ENCODE results near the gene ARHGAP12.
A peak's percentile ranks its signal among the peaks of the same experiment; 100 is the strongest.

The ARHGAP12 gene

DNA sequence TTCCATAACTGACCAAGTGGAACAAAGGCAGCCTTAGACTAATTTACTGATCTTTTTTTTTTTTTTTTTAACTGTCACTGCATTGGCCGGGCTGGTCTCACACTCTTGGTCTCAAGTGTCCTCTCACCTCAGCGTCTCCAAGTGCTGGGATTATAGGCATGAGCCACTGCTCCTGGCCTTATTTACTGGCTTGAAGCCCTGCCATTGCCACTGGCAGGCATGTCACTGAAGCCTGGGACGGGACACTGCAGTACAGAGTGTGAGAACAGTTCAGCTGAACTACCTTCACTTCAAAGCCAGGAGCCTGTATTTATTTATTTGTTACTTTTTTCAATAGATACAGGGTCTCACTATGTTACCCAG, 15.4 kb upstream of the ARHGAP12 start:
- Histone ChIP-seq H3K4me2 (ENCODE audit: low read length) (no peak overlapping the region), H2BK5ac (ENCODE audit: low read length) (no peak overlapping the region), H3K4me3 (ENCODE audit: low read length) (no peak overlapping the region), H3K36me3 (ENCODE audit: control insufficient read depth, insufficient read depth, low read length) (no peaks in the 10 kb centered on the region), H2BK120ac (ENCODE audit: low read depth, low read length) (no peak overlapping the region), H3K56ac (ENCODE audit: low read length) (no peak overlapping the region), H3K27me3 (ENCODE audit: insufficient read depth, low read length, poor library complexity) (no peaks in the 10 kb centered on the region), H3K27ac (ENCODE audit: low read depth, low read length) (no peak overlapping the region), H3K79me1 (ENCODE audit: low read length) (no peaks in the 10 kb centered on the region), H3K18ac (ENCODE audit: low read length) (no peak overlapping the region), H3K4ac (ENCODE audit: low read depth, low read length) (peak overlapping the region; percentile 37), H4K5ac (ENCODE audit: low read length) (no peak overlapping the region), H4K8ac (ENCODE audit: low read depth, low read length) (no peak overlapping the region), H3K4me1 (ENCODE audit: control insufficient read depth, low read depth, low read length) (no peaks in the 10 kb centered on the region), H2AK5ac (ENCODE audit: low read length) (no peak overlapping the region), H3K9ac (ENCODE audit: low read length) (no peak overlapping the region), H2BK15ac (replicated peaks; ENCODE audit: low read depth) (no peak overlapping the region), H3K79me2 (ENCODE audit: control insufficient read depth, insufficient read depth, low read length) (no peaks in the 10 kb centered on the region), H3K23ac (ENCODE audit: low read length) (no peak overlapping the region)
- WGBS (ENCODE audit: extremely low coverage, insufficient coverage, low lambda C conversion rate): no CpG with 5 or more reads among the region's 3 CpGs
- DNase-seq: no peak

DNA sequence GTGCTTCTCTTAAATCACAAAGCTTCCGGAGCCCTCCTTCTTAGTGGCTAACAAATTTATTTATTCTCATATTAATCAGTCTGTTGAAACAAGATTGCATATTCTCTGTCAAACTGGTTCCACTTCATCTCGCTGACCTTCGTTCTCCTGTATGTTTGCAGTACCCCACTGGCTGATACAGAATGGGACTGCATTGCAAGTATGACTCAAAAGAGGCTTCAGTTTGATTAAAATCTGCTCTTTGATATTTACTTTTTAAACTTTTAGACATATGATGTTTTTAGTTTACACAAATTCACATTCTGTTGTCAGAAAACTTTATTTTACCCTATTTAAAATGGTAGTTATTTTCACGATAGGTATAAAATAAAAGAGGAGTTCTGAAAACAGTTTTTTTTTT, 14.3 kb upstream of the ARHGAP12 start:
- DNase-seq: no peak
- H3K18ac ChIP-seq (ENCODE audit: low read length): no peak overlapping the region
- no CpG with 5 or more reads among the region's 4 CpGs for WGBS (ENCODE audit: extremely low coverage, insufficient coverage, low lambda C conversion rate)

DNA sequence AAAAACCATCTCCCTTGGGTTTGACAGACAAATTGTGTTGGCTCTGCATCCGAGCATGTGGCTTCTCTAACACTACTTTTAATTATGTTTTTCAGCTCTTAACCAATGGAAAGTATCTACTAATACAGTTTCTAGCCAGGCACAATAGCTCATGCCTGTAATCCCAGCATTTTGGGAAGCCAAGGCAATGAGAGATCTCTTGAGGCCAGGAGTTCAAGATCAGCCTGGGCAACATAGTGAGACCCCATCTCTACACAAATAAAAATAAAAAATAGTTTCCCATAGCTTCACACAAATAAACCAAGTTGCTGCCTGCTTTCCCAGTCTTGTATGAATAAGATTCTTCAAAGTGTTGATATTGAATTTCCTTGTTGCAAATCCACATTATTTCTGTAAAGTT, 13.8 kb upstream of the ARHGAP12 start:
- Histone ChIP-seq H3K36me3 (ENCODE audit: control insufficient read depth, insufficient read depth, low read length) (no peaks in the 10 kb centered on the region), H2BK120ac (ENCODE audit: low read depth, low read length) (no peak overlapping the region), H3K4me3 (ENCODE audit: low read length) (no peak overlapping the region), H3K4ac (ENCODE audit: low read depth, low read length) (no peak overlapping the region), H2AK5ac (ENCODE audit: low read length) (no peak overlapping the region), H3K56ac (ENCODE audit: low read length) (no peak overlapping the region), H2BK15ac (replicated peaks; ENCODE audit: low read depth) (no peak overlapping the region), H3K23ac (ENCODE audit: low read length) (no peak overlapping the region), H3K4me2 (ENCODE audit: low read length) (no peak overlapping the region), H3K9ac (ENCODE audit: low read length) (no peak overlapping the region), H3K27me3 (ENCODE audit: insufficient read depth, low read length, poor library complexity) (no peaks in the 10 kb centered on the region), H3K79me1 (ENCODE audit: low read length) (no peaks in the 10 kb centered on the region), H3K4me1 (ENCODE audit: control insufficient read depth, low read depth, low read length) (no peaks in the 10 kb centered on the region), H2BK5ac (ENCODE audit: low read length) (no peak overlapping the region), H3K18ac (ENCODE audit: low read length) (no peak overlapping the region), H4K5ac (ENCODE audit: low read length) (no peak overlapping the region), H4K8ac (ENCODE audit: low read depth, low read length) (no peak overlapping the region), H3K27ac (ENCODE audit: low read depth, low read length) (no peak overlapping the region), H3K79me2 (ENCODE audit: control insufficient read depth, insufficient read depth, low read length) (no peaks in the 10 kb centered on the region)
- no CpG with 5 or more reads among the region's 1 CpG for WGBS (ENCODE audit: extremely low coverage, insufficient coverage, low lambda C conversion rate)
- no peak for DNase-seq

More for the DNA sequence above, 14.3 kb upstream of the ARHGAP12 start:
- Histone ChIP-seq H4K5ac (ENCODE audit: low read length) (no peak overlapping the region), H3K56ac (ENCODE audit: low read length) (no peak overlapping the region), H3K36me3 (ENCODE audit: control insufficient read depth, insufficient read depth, low read length) (no peaks in the 10 kb centered on the region), H3K79me2 (ENCODE audit: control insufficient read depth, insufficient read depth, low read length) (no peaks in the 10 kb centered on the region), H2BK15ac (replicated peaks; ENCODE audit: low read depth) (no peak overlapping the region), H2AK5ac (ENCODE audit: low read length) (no peak overlapping the region), H3K23ac (ENCODE audit: low read length) (no peak overlapping the region), H3K27ac (ENCODE audit: low read depth, low read length) (no peak overlapping the region), H4K8ac (ENCODE audit: low read depth, low read length) (no peak overlapping the region), H3K4me2 (ENCODE audit: low read length) (no peak overlapping the region), H3K9ac (ENCODE audit: low read length) (no peak overlapping the region), H3K4ac (ENCODE audit: low read depth, low read length) (no peak overlapping the region), H3K4me3 (ENCODE audit: low read length) (no peak overlapping the region), H3K4me1 (ENCODE audit: control insufficient read depth, low read depth, low read length) (no peaks in the 10 kb centered on the region), H2BK120ac (ENCODE audit: low read depth, low read length) (no peak overlapping the region), H2BK5ac (ENCODE audit: low read length) (no peak overlapping the region), H3K27me3 (ENCODE audit: insufficient read depth, low read length, poor library complexity) (no peaks in the 10 kb centered on the region), H3K79me1 (ENCODE audit: low read length) (no peaks in the 10 kb centered on the region)

DNA sequence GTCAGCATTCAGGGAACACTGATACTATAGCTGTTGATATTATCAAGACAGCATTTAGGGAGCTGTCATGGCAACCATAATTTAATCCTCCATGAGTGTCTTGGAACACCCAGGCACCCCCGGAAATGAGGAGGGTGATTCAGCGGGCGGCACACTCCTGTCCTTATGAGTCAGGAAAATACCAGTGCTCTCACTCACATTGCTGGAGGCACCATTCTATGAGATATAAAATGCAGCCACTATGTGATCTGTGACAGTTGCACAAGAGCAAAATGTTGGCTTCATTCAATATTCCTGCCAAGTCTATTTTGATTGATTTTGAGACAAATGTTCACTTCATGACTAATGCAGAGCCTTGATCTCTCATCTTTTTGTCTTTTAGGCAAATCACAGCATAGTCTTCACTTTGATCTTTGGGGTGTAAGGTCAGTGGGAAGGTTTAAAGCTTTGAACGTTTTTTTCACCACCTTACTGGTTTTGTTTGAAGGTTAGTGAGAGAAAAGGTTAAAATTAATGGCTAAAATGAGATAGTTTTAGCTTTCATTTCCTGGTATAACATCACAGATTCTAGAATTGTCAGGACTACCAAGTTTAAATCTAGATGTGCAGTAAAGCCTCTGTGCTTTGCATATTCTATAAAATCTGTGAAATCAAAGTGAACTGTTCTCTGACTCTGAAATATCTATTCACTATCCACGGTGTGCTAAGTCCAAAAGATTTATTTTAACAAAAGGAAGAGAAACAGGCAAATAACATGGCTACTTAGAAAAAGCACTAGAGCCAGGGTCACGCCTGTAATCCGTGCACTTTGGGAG, 12.4 kb upstream of the ARHGAP12 start:
- H2BK5ac ChIP-seq (ENCODE audit: low read length): no peak overlapping the region
- no peak overlapping the region for H3K18ac ChIP-seq (ENCODE audit: low read length)
- no peak overlapping the region for H4K5ac ChIP-seq (ENCODE audit: low read length)
- no CpG with 5 or more reads among the region's 7 CpGs for WGBS (ENCODE audit: extremely low coverage, insufficient coverage, low lambda C conversion rate)
- peak; percentile 73 for DNase-seq
- no peaks in the 10 kb centered on the region for H3K79me1 ChIP-seq (ENCODE audit: low read length)
- H3K56ac ChIP-seq (ENCODE audit: low read length): no peak overlapping the region
- H3K23ac ChIP-seq (ENCODE audit: low read length): no peak overlapping the region
- no peak overlapping the region for H3K27ac ChIP-seq (ENCODE audit: low read depth, low read length)
- no peaks in the 10 kb centered on the region for H3K4me1 ChIP-seq (ENCODE audit: control insufficient read depth, low read depth, low read length)
- no peaks in the 10 kb centered on the region for H3K79me2 ChIP-seq (ENCODE audit: control insufficient read depth, insufficient read depth, low read length)
- no peak overlapping the region for H3K4ac ChIP-seq (ENCODE audit: low read depth, low read length)
- no peak overlapping the region for H3K9ac ChIP-seq (ENCODE audit: low read length)
- H2BK120ac ChIP-seq (ENCODE audit: low read depth, low read length): no peak overlapping the region
- H3K4me2 ChIP-seq (ENCODE audit: low read length): no peak overlapping the region
- no peak overlapping the region for H2BK15ac ChIP-seq (replicated peaks; ENCODE audit: low read depth)
- no peaks in the 10 kb centered on the region for H3K36me3 ChIP-seq (ENCODE audit: control insufficient read depth, insufficient read depth, low read length)
- H4K8ac ChIP-seq (ENCODE audit: low read depth, low read length): no peak overlapping the region
- no peak overlapping the region for H3K4me3 ChIP-seq (ENCODE audit: low read length)
- H2AK5ac ChIP-seq (ENCODE audit: low read length): no peak overlapping the region
- no peaks in the 10 kb centered on the region for H3K27me3 ChIP-seq (ENCODE audit: insufficient read depth, low read length, poor library complexity)

DNA sequence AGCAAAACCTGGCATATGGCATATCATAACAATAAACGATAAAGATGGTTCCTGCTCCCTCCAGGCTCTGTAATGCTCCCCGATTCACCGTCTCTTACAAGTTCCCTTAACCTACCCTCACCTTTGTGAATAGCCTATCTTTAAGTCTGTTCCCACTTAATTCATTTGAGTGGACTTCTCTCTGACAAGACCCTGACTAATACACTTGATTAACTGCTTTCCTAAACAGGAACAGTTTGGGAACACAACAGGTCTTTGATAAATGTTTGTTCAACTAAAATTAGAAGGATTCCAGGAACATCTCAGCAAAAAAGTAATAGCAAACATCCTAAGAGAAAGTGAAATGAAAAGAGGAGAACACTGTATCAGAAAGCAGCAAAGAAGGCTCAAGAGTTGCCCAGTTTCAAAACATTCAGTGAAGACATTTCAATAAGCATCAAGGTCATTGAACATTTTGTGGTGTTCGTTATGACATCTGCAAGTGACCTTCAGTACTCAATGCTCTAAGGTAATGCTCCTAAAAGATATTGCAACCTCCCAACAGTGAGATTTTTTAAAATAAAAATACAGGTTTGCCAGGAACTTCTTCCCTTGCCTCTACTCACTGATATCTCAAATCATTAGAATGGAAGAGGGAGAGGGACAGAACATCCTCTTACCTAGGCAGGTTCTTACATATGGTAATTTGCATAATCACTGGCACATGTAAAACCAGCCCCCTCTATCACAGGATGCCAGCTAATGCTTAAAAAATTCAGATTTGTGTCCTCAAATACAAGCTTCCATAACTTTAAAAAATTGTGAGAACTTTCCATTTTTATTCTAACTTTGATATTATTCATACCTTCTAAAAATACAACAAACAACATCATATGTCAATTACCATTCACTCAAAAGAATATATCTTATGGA, 11.4 kb upstream of the ARHGAP12 start:
- no peaks in the 10 kb centered on the region for H3K79me2 ChIP-seq (ENCODE audit: control insufficient read depth, insufficient read depth, low read length)
- H2BK5ac ChIP-seq (ENCODE audit: low read length): no peak overlapping the region
- H3K56ac ChIP-seq (ENCODE audit: low read length): no peak overlapping the region
- H3K23ac ChIP-seq (ENCODE audit: low read length): no peak overlapping the region
- no peak overlapping the region for H4K8ac ChIP-seq (ENCODE audit: low read depth, low read length)
- H2AK5ac ChIP-seq (ENCODE audit: low read length): no peak overlapping the region
- no peak overlapping the region for H3K4me2 ChIP-seq (ENCODE audit: low read length)
- H3K9ac ChIP-seq (ENCODE audit: low read length): no peak overlapping the region
- H3K27me3 ChIP-seq (ENCODE audit: insufficient read depth, low read length, poor library complexity): no peaks in the 10 kb centered on the region
- no peaks in the 10 kb centered on the region for H3K4me1 ChIP-seq (ENCODE audit: control insufficient read depth, low read depth, low read length)
- no peak overlapping the region for H3K4me3 ChIP-seq (ENCODE audit: low read length)
- WGBS (ENCODE audit: extremely low coverage, insufficient coverage, low lambda C conversion rate): no CpG with 5 or more reads among the region's 4 CpGs
- H3K79me1 ChIP-seq (ENCODE audit: low read length): no peaks in the 10 kb centered on the region
- no peak overlapping the region for H2BK15ac ChIP-seq (replicated peaks; ENCODE audit: low read depth)
- DNase-seq: peak; percentile 27
- no peak overlapping the region for H4K5ac ChIP-seq (ENCODE audit: low read length)
- no peaks in the 10 kb centered on the region for H3K36me3 ChIP-seq (ENCODE audit: control insufficient read depth, insufficient read depth, low read length)
- H3K4ac ChIP-seq (ENCODE audit: low read depth, low read length): no peak overlapping the region
- H2BK120ac ChIP-seq (ENCODE audit: low read depth, low read length): no peak overlapping the region
- no peak overlapping the region for H3K27ac ChIP-seq (ENCODE audit: low read depth, low read length)
- H3K18ac ChIP-seq (ENCODE audit: low read length): no peak overlapping the region

All from mesendoderm (in vitro differentiated cells).